Activated CD8-positive, alpha-beta T cell treated with anti-CD3 and anti-CD28 coated beads, Interleukin-2, amount 10 ng/mL, durations not matched to agents 7 days and 5 days (primary cell): Measurements from ENCODE around the gene GGT6. TPM values are rescaled to one million over a fixed set of nuclear protein-coding genes. Genes with fewer than 3 reads are reported as not detected.
"Not testable (repeated sequence)": the region's sequence is repeated elsewhere in the genome, so short reads cannot be mapped to it uniquely, and the experiment has no call there.

Source experiments
- ATAC-seq: fragments of 150-1000 bp; cut with Tn5 transposase; one replicate; pipeline ENCODE4 v1.10.0; 2021; ENCODE audit warnings: moderate library complexity
- CTCF ChIA-PET: fragments of 350-600 bp; sonication (Branson Sonifier 250); formaldehyde crosslinking; loops from one replicate; lab custom pipeline; 2021; ENCODE audit warnings: antibody characterized with exemption; lab: Charles Lee
- POLR2A ChIA-PET: fragments of 350-600 bp; sonication (Branson Sonifier 250); formaldehyde crosslinking; loops from one replicate; lab custom pipeline; 2021; ENCODE audit warnings: antibody characterized with exemption; lab: Charles Lee
- DNase-seq: peaks from one replicate; pipeline ENCODE4 v3.0.0-alpha.2; 2020
- H3K27ac Mint-ChIP-seq: one replicate; pipeline ENCODE4 v1.8.0; 2021; ENCODE audit warnings: mild to moderate bottlenecking, mixed read lengths
- H3K27me3 Mint-ChIP-seq: one replicate; pipeline ENCODE4 v1.8.0; 2021; ENCODE audit warnings: low read depth, mixed read lengths
- H3K36me3 Mint-ChIP-seq: one replicate; pipeline ENCODE4 v1.8.0; 2021; ENCODE audit warnings: low read depth, mixed read lengths
- H3K4me1 Mint-ChIP-seq: one replicate; pipeline ENCODE4 v1.8.0; 2021; ENCODE audit warnings: low read depth, mixed read lengths
- H3K4me3 Mint-ChIP-seq: one replicate; pipeline ENCODE4 v1.8.0; 2021; ENCODE audit warnings: mild to moderate bottlenecking, mixed read lengths
- H3K9me3 Mint-ChIP-seq: one replicate; pipeline ENCODE4 v1.8.0; 2022; ENCODE audit warnings: mixed read lengths; ENCODE audit not compliant: insufficient read depth
- total RNA-seq, 2 experiments: library from RNA; stranded (reverse); gene quantifications; one replicate each; pipeline ENCODE4 v1.2.3, GENCODE V29; 2021

The GGT6 gene
- total RNA-seq, result not detected

- no peak for ATAC-seq
- Mint-ChIP-seq H3K36me3 (no peaks in the 10 kb centered on the region), H3K4me1 (peaks cover 52% of the 10 kb centered on the region), H3K27ac (no peak within 1 kb of the TSS), H3K27me3 (no peaks in the 10 kb centered on the region), H3K9me3 (no peaks in the 10 kb centered on the region), H3K4me3 (no peak within 1 kb of the TSS)
- ChIA-PET POLR2A (no interaction called here), CTCF (interaction anchor here (1.0 kb wide), 1 partner anchor 124 kb away, joined by 3 read pairs; no protein-coding TSS in a partner anchor)
- no peak for DNase-seq
These were observed at the start of gene GGT6 for GRCh38 chr17:4560421-4560820. Gene GGT6, minus strand, starts transcription at chr17:4560577. Its CDS starts 56 bp downstream, at chr17:4560521.

GRCh38 chr17:4610162-4610561 is 49.8 kb upstream of the GGT6 start:
- no peaks in the 10 kb centered on the region for H3K36me3 Mint-ChIP-seq
- H3K4me3 Mint-ChIP-seq, result no peak overlapping the region
- no peaks in the 10 kb centered on the region for H3K9me3 Mint-ChIP-seq
- ATAC-seq (no peak), DNase-seq (no peak)
- no peaks in the 10 kb centered on the region for H3K4me1 Mint-ChIP-seq
- peaks cover 30% of the 10 kb centered on the region for H3K27me3 Mint-ChIP-seq
- CTCF ChIA-PET, result no interaction called here
- no peak overlapping the region for H3K27ac Mint-ChIP-seq
- POLR2A ChIA-PET, result interaction anchor here (0.5 kb wide), 1 partner anchor 63 kb away, joined by 3 read pairs; no protein-coding TSS in a partner anchor

GRCh38 chr17:4609761-4610160 is 49.4 kb upstream of the GGT6 start:
- Mint-ChIP-seq H3K36me3 (no peaks in the 10 kb centered on the region), H3K9me3 (no peaks in the 10 kb centered on the region), H3K4me3 (no peak overlapping the region), H3K4me1 (no peaks in the 10 kb centered on the region), H3K27ac (no peak overlapping the region), H3K27me3 (peaks cover 30% of the 10 kb centered on the region)
- no peak for ATAC-seq
- POLR2A ChIA-PET, result interaction anchor here (0.5 kb wide), 1 partner anchor 63 kb away, joined by 3 read pairs; no protein-coding TSS in a partner anchor
- CTCF ChIA-PET, result no interaction called here
- no peak for DNase-seq

GRCh38 chr17:4607773-4608187 is 47.4 kb upstream of the GGT6 start:
- Mint-ChIP-seq H3K4me1 (no peaks in the 10 kb centered on the region), H3K27ac (no peak overlapping the region), H3K4me3 (no peak overlapping the region), H3K27me3 (peaks cover 27% of the 10 kb centered on the region), H3K9me3 (no peaks in the 10 kb centered on the region), H3K36me3 (no peaks in the 10 kb centered on the region)
- CTCF ChIA-PET, result interaction anchor here (0.7 kb wide), 1 partner anchor 27 kb away, joined by 3 read pairs; no protein-coding TSS in a partner anchor
- DNase-seq (no peak), ATAC-seq (no peak)
- POLR2A ChIA-PET, result no interaction called here

GRCh38 chr17:4607261-4607741 is 46.9 kb upstream of the GGT6 start:
- no peak overlapping the region for H3K27ac Mint-ChIP-seq
- H3K4me3 Mint-ChIP-seq, result no peak overlapping the region
- H3K36me3 Mint-ChIP-seq, result no peaks in the 10 kb centered on the region
- H3K9me3 Mint-ChIP-seq, result no peaks in the 10 kb centered on the region
- DNase-seq (no peak), ATAC-seq (no peak)
- no peaks in the 10 kb centered on the region for H3K4me1 Mint-ChIP-seq
- peaks cover 27% of the 10 kb centered on the region for H3K27me3 Mint-ChIP-seq
- POLR2A ChIA-PET, result no interaction called here
- CTCF ChIA-PET, result interaction anchor here (0.7 kb wide), 1 partner anchor 26 kb away, joined by 3 read pairs; no protein-coding TSS in a partner anchor

- CTCF ChIA-PET, result no interaction called here
- DNase-seq (no peak), ATAC-seq (no peak)
- H3K27me3 Mint-ChIP-seq, result peaks cover 29% of the 10 kb centered on the region
- H3K4me3 Mint-ChIP-seq, result no peak overlapping the region
- POLR2A ChIA-PET, result no interaction called here
- no peaks in the 10 kb centered on the region for H3K36me3 Mint-ChIP-seq
- no peaks in the 10 kb centered on the region for H3K4me1 Mint-ChIP-seq
- H3K27ac Mint-ChIP-seq, result no peak overlapping the region
- H3K9me3 Mint-ChIP-seq, result no peaks in the 10 kb centered on the region
These were observed 45.4 kb upstream of the GGT6 start for GRCh38 chr17:4605826-4606225.

GRCh38 chr17:4604736-4605135 is 44.4 kb upstream of the GGT6 start:
- H3K4me3 Mint-ChIP-seq, H3K9me3 Mint-ChIP-seq, H3K36me3 Mint-ChIP-seq, POLR2A ChIA-PET, CTCF ChIA-PET, ATAC-seq, DNase-seq, H3K4me1 Mint-ChIP-seq, H3K27ac Mint-ChIP-seq: not testable (repeated sequence)
- peaks cover 25% of the 10 kb centered on the region for H3K27me3 Mint-ChIP-seq

- ATAC-seq (no peak), DNase-seq (no peak)
- no peaks in the 10 kb centered on the region for H3K36me3 Mint-ChIP-seq
- H3K9me3 Mint-ChIP-seq, result no peaks in the 10 kb centered on the region
- peaks cover 19% of the 10 kb centered on the region for H3K27me3 Mint-ChIP-seq
- ChIA-PET POLR2A (no interaction called here), CTCF (no interaction called here)
- H3K4me1 Mint-ChIP-seq, result no peaks in the 10 kb centered on the region
- no peak overlapping the region for H3K27ac Mint-ChIP-seq
- no peak overlapping the region for H3K4me3 Mint-ChIP-seq
These were observed 43.8 kb upstream of the GGT6 start for GRCh38 chr17:4604111-4604644.

- ATAC-seq (no peak), DNase-seq (no peak)
- ChIA-PET CTCF (interaction anchor here (1.6 kb wide), 1 partner anchor 35 kb away, joined by 6 read pairs; no protein-coding TSS in a partner anchor), POLR2A (no interaction called here)
- Mint-ChIP-seq H3K9me3 (no peaks in the 10 kb centered on the region), H3K27me3 (peaks cover 2% of the 10 kb centered on the region), H3K36me3 (no peaks in the 10 kb centered on the region), H3K4me1 (no peaks in the 10 kb centered on the region), H3K27ac (no peak overlapping the region), H3K4me3 (no peak overlapping the region)
These were observed 41.7 kb upstream of the GGT6 start for GRCh38 chr17:4602041-4602440.

GRCh38 chr17:4601326-4601725 is 40.9 kb upstream of the GGT6 start:
- ChIA-PET POLR2A (no interaction called here), CTCF (no interaction called here)
- Mint-ChIP-seq H3K9me3 (no peaks in the 10 kb centered on the region), H3K27ac (no peak overlapping the region), H3K4me1 (no peaks in the 10 kb centered on the region), H3K27me3 (peaks cover 2% of the 10 kb centered on the region), H3K36me3 (no peaks in the 10 kb centered on the region), H3K4me3 (no peak overlapping the region)
- ATAC-seq (no peak), DNase-seq (no peak)

- POLR2A ChIA-PET, result no interaction called here
These were observed 40.2 kb upstream of the GGT6 start for GRCh38 chr17:4600563-4600962.

GRCh38 chr17:4599505-4600281 is 39.3 kb upstream of the GGT6 start:
- ATAC-seq, result no peak
- POLR2A ChIA-PET, result no interaction called here

More at GRCh38 chr17:4600563-4600962, 40.2 kb upstream of the GGT6 start:
- no peaks in the 10 kb centered on the region for H3K36me3 Mint-ChIP-seq
- H3K4me3 Mint-ChIP-seq, result no peak overlapping the region
- ATAC-seq, result no peak
- CTCF ChIA-PET, result no interaction called here
- peaks cover 2% of the 10 kb centered on the region for H3K27me3 Mint-ChIP-seq
- no peak for DNase-seq
- H3K9me3 Mint-ChIP-seq, result no peaks in the 10 kb centered on the region
- H3K27ac Mint-ChIP-seq, result no peak overlapping the region
- no peaks in the 10 kb centered on the region for H3K4me1 Mint-ChIP-seq

More at GRCh38 chr17:4599505-4600281, 39.3 kb upstream of the GGT6 start:
- Mint-ChIP-seq H3K27ac (no peak overlapping the region), H3K9me3 (no peaks in the 10 kb centered on the region), H3K4me3 (no peak overlapping the region), H3K27me3 (peaks cover 2% of the 10 kb centered on the region), H3K36me3 (no peaks in the 10 kb centered on the region), H3K4me1 (peaks cover 6% of the 10 kb centered on the region)
- CTCF ChIA-PET, result no interaction called here
- no peak for DNase-seq
